Left ventricle myocardium inferior (tissue), 1 donor: ENCODE data around the gene MTMR11. TPM values are rescaled to one million over a fixed set of nuclear protein-coding genes. Genes with fewer than 3 reads are reported as not detected.
A peak's percentile ranks its signal among the peaks of the same experiment; 100 is the strongest.
"Not testable (repeated sequence)": the region's sequence is repeated elsewhere in the genome, so short reads cannot be mapped to it uniquely, and the experiment has no call there.

Experiments
- DNase-seq: peaks from one replicate; pipeline ENCODE4 v3.0.0-alpha.2; 2020
- H3K27ac ChIP-seq: fragments of 200-600 bp; replicated peaks from 2 replicates; pipeline ENCODE4 v1.8.0; 2021
- H3K27me3 ChIP-seq: fragments of 200-600 bp; 2 replicates; pipeline ENCODE4 v1.8.0; 2021; ENCODE audit warnings: low read depth
- H3K36me3 ChIP-seq: fragments of 200-600 bp; 2 replicates; pipeline ENCODE4 v1.8.0; 2021
- H3K4me1 ChIP-seq: fragments of 200-600 bp; 2 replicates; pipeline ENCODE4 v1.8.0; 2021
- H3K4me3 ChIP-seq: fragments of 200-600 bp; 2 replicates; pipeline ENCODE4 v1.8.0; 2021; ENCODE audit warnings: mild to moderate bottlenecking, moderate library complexity
- H3K9me3 ChIP-seq: fragments of 200-600 bp; replicated peaks from 2 replicates; pipeline ENCODE4 v1.8.0; 2021
- intact Hi-C: fragments of 100-400 bp; cut with micrococcal nuclease; formaldehyde crosslinking; loops from one replicate; pipeline ENCODE4 v1.11.0; 2022
- total RNA-seq: library from RNA; stranded (reverse); fragmentation: NEBNext Ultra II Directional; extraction: Animal tissue kit (Norgen Biotek cat#: 25700); gene quantifications from one replicate; pipeline ENCODE4 v1.2.1, GENCODE V29; 2021
- TF ChIP-seq, protein P1 (sequence below): fragments of 200-600 bp; IDR thresholded peaks from 2 replicates; pipeline ENCODE4 v1.8.0; 2021; ENCODE audit warnings: antibody characterized with exemption, mild to moderate bottlenecking, borderline replicate concordance
- donor health status: DM: no; HTN: yes; CAD: no; lungs with severe emphysema.

Gene MTMR11
- total RNA-seq, 1 donor from 2014 or later: 4.9 TPM

GRCh38 chr1:149886396-149887195 is 50.1 kb downstream of the MTMR11 start:
- TF ChIP-seq, protein P1, sequence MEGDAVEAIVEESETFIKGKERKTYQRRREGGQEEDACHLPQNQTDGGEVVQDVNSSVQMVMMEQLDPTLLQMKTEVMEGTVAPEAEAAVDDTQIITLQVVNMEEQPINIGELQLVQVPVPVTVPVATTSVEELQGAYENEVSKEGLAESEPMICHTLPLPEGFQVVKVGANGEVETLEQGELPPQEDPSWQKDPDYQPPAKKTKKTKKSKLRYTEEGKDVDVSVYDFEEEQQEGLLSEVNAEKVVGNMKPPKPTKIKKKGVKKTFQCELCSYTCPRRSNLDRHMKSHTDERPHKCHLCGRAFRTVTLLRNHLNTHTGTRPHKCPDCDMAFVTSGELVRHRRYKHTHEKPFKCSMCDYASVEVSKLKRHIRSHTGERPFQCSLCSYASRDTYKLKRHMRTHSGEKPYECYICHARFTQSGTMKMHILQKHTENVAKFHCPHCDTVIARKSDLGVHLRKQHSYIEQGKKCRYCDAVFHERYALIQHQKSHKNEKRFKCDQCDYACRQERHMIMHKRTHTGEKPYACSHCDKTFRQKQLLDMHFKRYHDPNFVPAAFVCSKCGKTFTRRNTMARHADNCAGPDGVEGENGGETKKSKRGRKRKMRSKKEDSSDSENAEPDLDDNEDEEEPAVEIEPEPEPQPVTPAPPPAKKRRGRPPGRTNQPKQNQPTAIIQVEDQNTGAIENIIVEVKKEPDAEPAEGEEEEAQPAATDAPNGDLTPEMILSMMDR: no peak
- H3K27me3 ChIP-seq: no peaks in the 10 kb centered on the region
- peak overlapping the region; percentile 77 for H3K4me3 ChIP-seq
- H3K4me1 ChIP-seq: peaks cover 51% of the 10 kb centered on the region
- no peaks in the 10 kb centered on the region for H3K9me3 ChIP-seq
- DNase-seq: peak; percentile 75
- H3K27ac ChIP-seq: peak overlapping the region; percentile 98
- intact Hi-C loops: no loop called here
- H3K36me3 ChIP-seq: no peaks in the 10 kb centered on the region

DNA sequence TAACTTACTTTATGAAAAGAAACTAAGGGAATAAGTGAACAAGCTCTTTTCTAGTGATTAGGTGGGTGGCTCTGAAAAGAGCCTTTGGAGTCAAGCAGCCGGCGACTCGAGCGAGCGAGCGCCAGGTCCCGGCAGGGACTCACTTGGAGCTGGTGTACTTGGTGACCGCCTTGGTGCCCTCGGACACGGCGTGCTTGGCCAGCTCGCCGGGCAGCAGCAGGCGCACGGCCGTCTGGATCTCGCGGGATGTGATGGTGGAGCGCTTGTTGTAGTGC is 50.6 kb downstream of the MTMR11 start:
- H3K27me3 ChIP-seq, H3K36me3 ChIP-seq, H3K9me3 ChIP-seq, intact Hi-C loops: not testable (repeated sequence)
- H3K4me1 ChIP-seq: peaks cover 51% of the 10 kb centered on the region
- peak overlapping the region; percentile 98 for H3K27ac ChIP-seq
- peak overlapping the region; percentile 77 for H3K4me3 ChIP-seq
- peak; percentile 20 for DNase-seq

DNA sequence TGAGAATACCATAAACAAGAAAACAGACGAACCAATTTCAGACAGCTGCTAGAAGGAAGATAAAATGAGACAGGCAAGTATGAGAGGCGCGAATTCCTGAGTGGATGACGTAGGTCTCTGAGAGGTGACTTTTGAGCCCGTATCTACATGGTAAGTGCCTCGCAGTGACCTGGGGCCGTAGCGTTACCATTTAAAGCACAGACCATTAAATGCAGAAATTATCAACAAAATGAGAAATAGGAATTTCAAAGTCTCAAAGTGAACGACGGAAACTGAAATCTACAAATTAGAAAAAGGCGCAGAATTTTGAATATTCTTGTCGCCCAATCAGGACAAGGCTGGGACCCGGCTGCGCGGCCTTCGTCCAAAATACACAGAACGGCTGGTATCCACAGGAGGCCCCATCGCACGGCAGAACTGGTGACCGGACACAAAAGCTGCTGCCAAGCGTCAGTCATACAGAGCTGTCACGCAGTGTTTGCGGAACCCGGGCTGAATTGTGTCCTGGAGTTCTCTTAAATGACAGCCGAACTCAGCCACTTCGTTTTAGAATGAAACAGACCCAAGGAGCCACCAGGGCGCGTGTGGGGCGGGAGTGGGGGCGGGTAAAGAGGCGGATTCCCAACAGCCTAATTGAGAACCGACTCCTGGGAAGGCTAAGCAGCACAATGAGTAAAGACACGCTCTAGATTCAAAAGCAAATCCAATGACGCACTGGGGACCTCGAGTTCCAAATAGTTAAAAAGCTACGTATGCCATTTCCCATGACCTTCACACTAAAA is 51.1 kb downstream of the MTMR11 start:
- H3K36me3 ChIP-seq: no peaks in the 10 kb centered on the region
- intact Hi-C loops: no loop called here
- H3K4me1 ChIP-seq: peaks cover 51% of the 10 kb centered on the region
- H3K27ac ChIP-seq: peak overlapping the region; percentile 98
- DNase-seq: peak; percentile 87
- no peaks in the 10 kb centered on the region for H3K27me3 ChIP-seq
- H3K9me3 ChIP-seq: no peaks in the 10 kb centered on the region
- TF ChIP-seq, protein P1: peak; percentile 32
- H3K4me3 ChIP-seq: peak overlapping the region; percentile 77

DNA sequence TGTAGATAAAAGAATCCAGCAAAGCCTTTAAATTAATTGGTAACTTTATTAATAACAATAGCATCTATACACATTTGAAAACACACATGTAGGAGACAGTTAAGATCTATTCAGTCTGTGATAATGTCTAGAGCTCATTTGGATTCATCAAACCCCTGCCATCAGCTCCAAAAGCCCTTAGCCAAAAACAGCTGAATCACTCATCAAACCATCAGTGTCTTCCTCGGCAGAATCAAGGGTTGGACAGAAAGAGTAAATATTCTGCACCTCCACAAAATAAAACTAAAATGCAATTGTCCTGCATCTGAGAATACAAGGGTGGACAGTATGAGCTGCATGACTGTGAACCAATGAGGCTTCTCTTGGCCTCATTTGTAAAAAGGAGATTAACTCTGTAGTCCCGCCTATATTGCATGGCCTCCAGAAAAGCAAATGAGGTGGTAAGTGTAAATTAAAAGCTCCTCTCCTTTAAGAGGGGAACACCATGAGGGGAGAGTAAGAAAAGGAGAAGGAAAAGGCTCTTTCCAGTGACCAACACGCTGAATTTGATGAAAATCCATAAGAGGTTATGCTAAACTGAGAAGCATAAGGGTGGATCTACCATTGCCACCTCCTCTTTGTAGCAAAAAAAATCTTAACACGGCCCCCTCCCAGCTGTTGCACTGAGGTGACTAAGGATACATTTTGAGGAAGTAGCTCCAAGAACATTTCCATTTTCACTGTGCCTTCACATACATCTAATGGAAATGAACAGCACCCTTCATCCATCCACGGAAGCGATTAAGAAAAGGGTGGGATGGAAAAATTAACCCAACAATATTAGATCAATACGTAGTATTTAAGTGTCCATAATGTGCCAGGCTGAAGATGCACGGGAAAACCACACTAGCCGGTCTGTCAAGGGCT is 52.0 kb downstream of the MTMR11 start:
- peak overlapping the region; percentile 77 for H3K4me3 ChIP-seq
- no peaks in the 10 kb centered on the region for H3K9me3 ChIP-seq
- H3K27me3 ChIP-seq: no peaks in the 10 kb centered on the region
- H3K4me1 ChIP-seq: peaks cover 51% of the 10 kb centered on the region
- peak overlapping the region; percentile 98 for H3K27ac ChIP-seq
- H3K36me3 ChIP-seq: no peaks in the 10 kb centered on the region
- DNase-seq: no peak
- TF ChIP-seq, protein P1: no peak
- intact Hi-C loops: no loop called here

DNA sequence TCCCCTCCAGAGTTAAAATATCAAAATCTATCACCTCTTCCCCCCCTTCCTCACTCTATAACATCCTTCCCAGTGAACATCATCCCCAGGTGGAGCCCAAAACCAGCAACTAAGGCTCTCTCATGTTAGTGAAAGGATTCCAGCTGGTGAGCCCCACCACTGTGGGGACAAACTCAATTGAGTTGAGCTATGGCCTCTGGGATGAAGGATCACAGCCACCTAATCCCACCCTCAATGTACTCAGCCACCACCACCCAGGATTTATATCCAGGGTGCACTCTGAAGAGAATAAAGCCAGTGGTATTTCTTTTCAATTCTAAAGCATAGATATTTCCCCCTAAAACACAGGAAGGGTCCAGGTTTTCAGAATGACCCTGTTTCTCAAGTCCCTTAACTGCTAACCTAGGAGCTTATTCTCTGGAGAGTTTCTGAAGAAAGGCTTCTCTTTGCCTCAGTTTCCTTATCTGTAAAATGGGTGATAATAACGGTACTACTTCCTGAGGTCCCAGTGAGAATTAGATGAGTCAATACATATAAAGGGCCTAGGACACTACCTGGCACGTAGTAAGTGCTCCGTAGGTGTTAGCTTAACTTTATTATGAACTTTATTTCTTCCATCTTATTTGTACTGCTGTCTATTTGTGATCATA is 53.0 kb downstream of the MTMR11 start:
- H3K4me3 ChIP-seq: peak overlapping the region; percentile 77
- peaks cover 45% of the 10 kb centered on the region for H3K4me1 ChIP-seq
- intact Hi-C loops: no loop called here
- no peaks in the 10 kb centered on the region for H3K9me3 ChIP-seq
- no peak overlapping the region for H3K27ac ChIP-seq
- DNase-seq: no peak
- TF ChIP-seq, protein P1: no peak
- no peaks in the 10 kb centered on the region for H3K27me3 ChIP-seq
- no peaks in the 10 kb centered on the region for H3K36me3 ChIP-seq
